ENCODE results near the gene BEND3. TPM values are rescaled to one million over a fixed set of nuclear protein-coding genes. Genes with fewer than 3 reads are reported as not detected.
"Not testable (repeated sequence)": the region's sequence is repeated elsewhere in the genome, so short reads cannot be mapped to it uniquely, and the experiment has no call there.

The BEND3 gene
- total RNA-seq, 1 donor from 2014 or later = 24.1 TPM

- H3K4me3 Mint-ChIP-seq = no peak overlapping the region
- no peaks in the 10 kb centered on the region for H3K27me3 Mint-ChIP-seq (ENCODE audit: low read depth)
- no peak for DNase-seq (ENCODE audit: low read depth, low spot score)
- H3K4me1 Mint-ChIP-seq = peaks cover 22% of the 10 kb centered on the region
- H3K36me3 Mint-ChIP-seq (ENCODE audit: low read depth) = no peaks in the 10 kb centered on the region
- no peak for TF ChIP-seq CTCF (conservative IDR thresholded peaks at IDR 0.05)
- no peak overlapping the region for H3K27ac Mint-ChIP-seq (ENCODE audit: unreplicated experiment)
- no peaks in the 10 kb centered on the region for H3K9me3 Mint-ChIP-seq
Measured at GRCh38 chr6:107152638-107153430, 37.5 kb upstream of the BEND3 start.

DNA sequence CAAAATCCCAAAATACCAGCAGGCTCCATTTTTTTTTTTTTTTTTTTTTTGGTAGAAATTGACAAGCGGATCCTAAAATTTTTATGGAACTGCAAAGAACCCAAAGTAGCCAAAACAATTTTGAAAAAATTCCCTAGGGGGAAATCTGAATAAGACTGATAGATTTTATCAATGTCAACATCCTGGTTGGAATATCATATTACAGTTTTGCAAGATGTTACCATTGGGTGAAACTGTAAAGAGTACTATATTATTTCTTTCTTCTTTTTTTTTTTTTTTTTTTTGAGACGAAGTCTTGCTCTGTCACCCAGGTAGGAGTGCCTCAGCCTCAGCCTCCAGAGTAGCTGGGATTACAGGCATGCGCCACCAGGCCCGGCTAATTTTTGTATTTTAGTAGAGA is 29.4 kb upstream of the BEND3 start:
- Mint-ChIP-seq H3K27ac (ENCODE audit: unreplicated experiment) (no peak overlapping the region), H3K9me3 (no peaks in the 10 kb centered on the region)

DNA sequence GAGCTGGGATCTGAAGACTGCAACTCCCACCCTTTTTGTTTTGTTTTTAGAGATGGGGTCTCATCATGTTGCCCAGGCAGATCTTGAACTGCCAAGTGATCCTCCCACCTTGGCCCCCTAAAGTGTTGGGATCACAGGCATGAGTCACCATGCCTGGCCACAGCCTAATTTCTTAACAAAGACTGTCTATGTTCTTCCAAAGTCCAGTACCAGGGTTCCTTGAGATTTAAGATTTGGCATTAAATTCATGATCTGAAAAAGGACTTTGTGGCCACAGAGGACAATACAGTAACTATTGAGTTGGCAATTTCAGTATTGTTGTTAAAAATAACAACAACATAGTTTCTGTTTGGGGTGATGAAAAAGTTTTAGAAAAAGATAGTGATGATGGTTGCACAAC is 28.7 kb upstream of the BEND3 start:
- H3K27me3 Mint-ChIP-seq (ENCODE audit: low read depth) = no peaks in the 10 kb centered on the region
- peaks cover 8% of the 10 kb centered on the region for H3K4me1 Mint-ChIP-seq
- no peaks in the 10 kb centered on the region for H3K9me3 Mint-ChIP-seq
- no peak overlapping the region for H3K4me3 Mint-ChIP-seq
- H3K27ac Mint-ChIP-seq (ENCODE audit: unreplicated experiment) = no peak overlapping the region
- no peaks in the 10 kb centered on the region for H3K36me3 Mint-ChIP-seq (ENCODE audit: low read depth)
- no peak for TF ChIP-seq CTCF (conservative IDR thresholded peaks at IDR 0.05)
- DNase-seq (ENCODE audit: low read depth, low spot score) = no peak

More for the DNA sequence above, 29.4 kb upstream of the BEND3 start:
- TF ChIP-seq CTCF (conservative IDR thresholded peaks at IDR 0.05) = no peak
- Mint-ChIP-seq H3K4me1 (peaks cover 8% of the 10 kb centered on the region), H3K36me3 (ENCODE audit: low read depth) (no peaks in the 10 kb centered on the region), H3K4me3 (no peak overlapping the region), H3K27me3 (ENCODE audit: low read depth) (no peaks in the 10 kb centered on the region)
- DNase-seq (ENCODE audit: low read depth, low spot score) = no peak

GRCh38 chr6:107140581-107140980 is 25.3 kb upstream of the BEND3 start:
- no peaks in the 10 kb centered on the region for H3K27me3 Mint-ChIP-seq (ENCODE audit: low read depth)
- H3K36me3 Mint-ChIP-seq (ENCODE audit: low read depth) = no peaks in the 10 kb centered on the region
- H3K27ac Mint-ChIP-seq (ENCODE audit: unreplicated experiment) = no peak overlapping the region
- TF ChIP-seq CTCF (conservative IDR thresholded peaks at IDR 0.05) = no peak
- no peaks in the 10 kb centered on the region for H3K9me3 Mint-ChIP-seq
- peaks cover 12% of the 10 kb centered on the region for H3K4me1 Mint-ChIP-seq
- no peak for DNase-seq (ENCODE audit: low read depth, low spot score)
- no peak overlapping the region for H3K4me3 Mint-ChIP-seq

DNA sequence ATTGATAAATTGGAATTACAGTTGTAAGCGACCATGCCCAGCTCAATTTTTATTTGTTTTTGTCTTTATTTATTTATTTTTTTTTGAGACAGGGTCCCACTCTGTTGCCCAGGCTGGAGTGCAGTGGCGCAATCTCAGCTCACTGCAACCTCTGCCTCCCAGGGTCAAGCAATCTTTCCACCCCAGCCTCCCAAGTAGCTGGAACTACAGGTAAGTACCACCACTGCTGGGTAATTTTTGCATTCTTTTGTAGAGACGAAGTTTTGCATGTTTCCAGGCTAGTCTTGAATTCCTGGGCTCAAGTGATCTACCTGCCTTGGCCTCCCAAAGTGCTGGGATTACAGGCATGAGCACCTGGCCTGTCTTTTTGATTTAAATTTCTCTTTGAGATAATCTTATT is 21.0 kb upstream of the BEND3 start:
- H3K36me3 Mint-ChIP-seq (ENCODE audit: low read depth); H3K4me3 Mint-ChIP-seq; DNase-seq (ENCODE audit: low read depth, low spot score); H3K27me3 Mint-ChIP-seq (ENCODE audit: low read depth); H3K4me1 Mint-ChIP-seq; H3K9me3 Mint-ChIP-seq; H3K27ac Mint-ChIP-seq (ENCODE audit: unreplicated experiment): not testable (repeated sequence)

DNA sequence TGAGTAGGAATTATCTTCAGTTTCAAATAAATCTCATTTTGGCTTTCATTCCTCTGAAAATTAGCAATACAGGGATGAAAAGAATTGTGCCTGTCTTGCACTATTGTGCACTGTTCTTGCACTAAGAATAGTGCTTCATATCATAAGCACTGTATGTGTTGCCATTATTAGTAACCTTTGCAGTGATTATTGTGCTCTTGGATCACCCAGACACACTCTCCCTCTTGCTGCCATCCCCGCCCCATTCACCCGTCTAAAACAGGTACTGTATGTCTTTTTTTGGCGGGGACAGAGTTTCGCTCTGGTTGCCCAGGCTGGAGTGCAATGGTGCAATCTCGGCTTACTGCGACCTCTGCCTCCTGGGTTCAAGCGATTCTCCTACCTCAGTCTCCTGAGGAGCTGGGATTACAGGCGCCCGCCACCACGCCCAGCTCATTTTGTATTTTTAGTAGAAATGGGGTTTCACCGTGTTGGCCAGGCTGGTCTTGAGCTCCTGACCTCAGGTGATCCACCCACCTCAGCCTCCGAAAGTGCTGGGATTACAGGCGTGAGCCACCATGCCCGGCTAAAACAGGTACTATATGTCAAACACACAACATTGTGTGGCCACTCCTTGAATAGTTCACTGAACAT is 19.8 kb upstream of the BEND3 start:
- not testable (repeated sequence) for H3K9me3 Mint-ChIP-seq; H3K36me3 Mint-ChIP-seq (ENCODE audit: low read depth); H3K27me3 Mint-ChIP-seq (ENCODE audit: low read depth); DNase-seq (ENCODE audit: low read depth, low spot score); H3K27ac Mint-ChIP-seq (ENCODE audit: unreplicated experiment); H3K4me1 Mint-ChIP-seq; H3K4me3 Mint-ChIP-seq
